DND-41 (cell line): ENCODE measurements around the gene EFTUD2.

Experiments
- CTCF ChIP-seq: IDR thresholded peaks from 2 replicates; pipeline ENCODE4 v1.5.1; 2012; ENCODE audit warnings: borderline replicate concordance, low read length, moderate library complexity, mild to moderate bottlenecking; ENCODE audit not compliant: poor library complexity, severe bottlenecking; ENCODE audit errors: extremely low read depth
- EZH2 ChIP-seq: IDR thresholded peaks from 3 replicates; pipeline ENCODE4 v1.6.1; 2012; ENCODE audit warnings: borderline replicate concordance, low read depth, mild to moderate bottlenecking, moderate library complexity, low read length, inconsistent platforms; ENCODE audit not compliant: severe bottlenecking

DNA sequence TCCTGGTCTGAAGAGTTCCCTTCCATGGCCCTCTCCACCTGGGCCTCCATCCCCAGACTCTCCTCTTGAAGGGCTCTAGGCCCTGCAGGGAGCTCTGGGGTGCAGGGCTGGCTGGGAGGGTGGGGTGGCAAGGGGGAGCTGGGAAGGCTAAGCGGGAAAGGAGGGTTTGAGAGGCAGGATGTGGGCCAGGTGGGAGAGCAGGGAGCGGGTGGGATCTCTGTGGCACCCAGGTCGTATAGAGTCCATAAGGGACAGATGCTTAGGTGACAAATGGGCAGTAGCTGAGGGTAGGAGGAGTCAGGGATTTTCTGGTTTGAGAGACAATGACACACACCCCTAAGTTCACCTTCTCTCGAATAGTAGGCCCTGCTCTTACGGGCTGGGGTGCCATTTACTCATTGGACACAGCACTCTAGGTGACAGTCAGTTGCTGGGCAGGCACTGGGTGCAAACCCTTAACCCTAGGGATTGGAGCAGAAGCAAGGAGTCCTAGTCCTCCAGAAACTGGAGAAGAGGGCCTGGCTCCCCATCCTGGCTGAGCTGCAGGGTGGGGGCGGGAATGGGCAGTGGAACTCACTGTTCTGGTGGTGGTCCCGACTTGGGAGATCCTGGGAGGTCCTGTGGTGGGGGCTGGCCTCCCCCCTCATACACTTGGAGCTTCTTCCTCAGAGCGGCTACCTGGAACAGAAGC is 33.0 kb upstream of the EFTUD2 start:
- TF ChIP-seq CTCF (no peak), EZH2 (no peak)
